ENCODE data around the gene SLC25A52. TPM values are rescaled to one million over a fixed set of nuclear protein-coding genes. Genes with fewer than 3 reads are reported as not detected.
"Not testable (repeated sequence)": the region's sequence is repeated elsewhere in the genome, so short reads cannot be mapped to it uniquely, and the experiment has no call there.

SLC25A52 gene
- total RNA-seq, 1 donor from 2014 or later = not detected

- no peak overlapping the region for H3K4me3 Mint-ChIP-seq
- H3K9me3 Mint-ChIP-seq = peaks cover 5% of the 10 kb centered on the region
- no peak overlapping the region for H3K27ac Mint-ChIP-seq (ENCODE audit: unreplicated experiment)
- TF ChIP-seq, protein P1, sequence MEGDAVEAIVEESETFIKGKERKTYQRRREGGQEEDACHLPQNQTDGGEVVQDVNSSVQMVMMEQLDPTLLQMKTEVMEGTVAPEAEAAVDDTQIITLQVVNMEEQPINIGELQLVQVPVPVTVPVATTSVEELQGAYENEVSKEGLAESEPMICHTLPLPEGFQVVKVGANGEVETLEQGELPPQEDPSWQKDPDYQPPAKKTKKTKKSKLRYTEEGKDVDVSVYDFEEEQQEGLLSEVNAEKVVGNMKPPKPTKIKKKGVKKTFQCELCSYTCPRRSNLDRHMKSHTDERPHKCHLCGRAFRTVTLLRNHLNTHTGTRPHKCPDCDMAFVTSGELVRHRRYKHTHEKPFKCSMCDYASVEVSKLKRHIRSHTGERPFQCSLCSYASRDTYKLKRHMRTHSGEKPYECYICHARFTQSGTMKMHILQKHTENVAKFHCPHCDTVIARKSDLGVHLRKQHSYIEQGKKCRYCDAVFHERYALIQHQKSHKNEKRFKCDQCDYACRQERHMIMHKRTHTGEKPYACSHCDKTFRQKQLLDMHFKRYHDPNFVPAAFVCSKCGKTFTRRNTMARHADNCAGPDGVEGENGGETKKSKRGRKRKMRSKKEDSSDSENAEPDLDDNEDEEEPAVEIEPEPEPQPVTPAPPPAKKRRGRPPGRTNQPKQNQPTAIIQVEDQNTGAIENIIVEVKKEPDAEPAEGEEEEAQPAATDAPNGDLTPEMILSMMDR (conservative IDR thresholded peaks at IDR 0.05) = no peak
- no peaks in the 10 kb centered on the region for H3K4me1 Mint-ChIP-seq
- no peak for DNase-seq (ENCODE audit: low read depth, low spot score)
- H3K27me3 Mint-ChIP-seq (ENCODE audit: low read depth) = no peaks in the 10 kb centered on the region
- H3K36me3 Mint-ChIP-seq (ENCODE audit: low read depth) = no peaks in the 10 kb centered on the region
Measured at GRCh38 chr18:31750273-31750672, 10.4 kb downstream of the SLC25A52 start.

DNA sequence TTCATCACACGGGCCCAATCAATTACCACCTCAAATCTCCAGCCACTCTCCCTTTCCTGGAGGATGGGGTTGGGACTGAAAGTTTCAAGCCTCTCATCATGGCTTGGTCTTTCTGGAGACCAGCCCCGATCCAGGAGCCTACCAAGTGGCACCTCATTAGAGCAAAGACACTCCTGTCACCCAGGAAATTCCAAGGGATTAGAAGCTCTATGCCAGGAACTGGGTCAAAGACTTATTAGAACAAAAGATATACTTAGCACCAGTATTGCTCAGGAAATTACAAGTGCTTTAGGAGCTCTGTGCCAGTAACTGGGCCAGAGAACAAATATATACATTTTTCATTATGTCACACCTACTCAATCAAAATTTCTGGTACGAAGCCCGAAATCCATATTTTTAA is 14.3 kb downstream of the SLC25A52 start:
- H3K27ac Mint-ChIP-seq (ENCODE audit: unreplicated experiment) = no peak overlapping the region
- peaks cover 1% of the 10 kb centered on the region for H3K9me3 Mint-ChIP-seq
- TF ChIP-seq, protein P1 (conservative IDR thresholded peaks at IDR 0.05) = no peak
- no peaks in the 10 kb centered on the region for H3K27me3 Mint-ChIP-seq (ENCODE audit: low read depth)
- no peak for DNase-seq (ENCODE audit: low read depth, low spot score)
- peaks cover 2% of the 10 kb centered on the region for H3K36me3 Mint-ChIP-seq (ENCODE audit: low read depth)
- H3K4me3 Mint-ChIP-seq = no peak overlapping the region
- H3K4me1 Mint-ChIP-seq = no peaks in the 10 kb centered on the region

- no peaks in the 10 kb centered on the region for H3K4me1 Mint-ChIP-seq
- no peak overlapping the region for H3K27ac Mint-ChIP-seq (ENCODE audit: unreplicated experiment)
- no peaks in the 10 kb centered on the region for H3K27me3 Mint-ChIP-seq (ENCODE audit: low read depth)
- TF ChIP-seq, protein P1 (conservative IDR thresholded peaks at IDR 0.05) = no peak
- H3K9me3 Mint-ChIP-seq = peaks cover 4% of the 10 kb centered on the region
- no peak overlapping the region for H3K4me3 Mint-ChIP-seq
- peaks cover 2% of the 10 kb centered on the region for H3K36me3 Mint-ChIP-seq (ENCODE audit: low read depth)
- DNase-seq (ENCODE audit: low read depth, low spot score) = no peak
Measured at GRCh38 chr18:31744321-31745067, 16.2 kb downstream of the SLC25A52 start.

GRCh38 chr18:31743600-31743999 is 17.1 kb downstream of the SLC25A52 start:
- not testable (repeated sequence) for H3K27me3 Mint-ChIP-seq (ENCODE audit: low read depth); H3K27ac Mint-ChIP-seq (ENCODE audit: unreplicated experiment); H3K36me3 Mint-ChIP-seq (ENCODE audit: low read depth); H3K4me1 Mint-ChIP-seq; H3K4me3 Mint-ChIP-seq; H3K9me3 Mint-ChIP-seq; DNase-seq (ENCODE audit: low read depth, low spot score)

DNA sequence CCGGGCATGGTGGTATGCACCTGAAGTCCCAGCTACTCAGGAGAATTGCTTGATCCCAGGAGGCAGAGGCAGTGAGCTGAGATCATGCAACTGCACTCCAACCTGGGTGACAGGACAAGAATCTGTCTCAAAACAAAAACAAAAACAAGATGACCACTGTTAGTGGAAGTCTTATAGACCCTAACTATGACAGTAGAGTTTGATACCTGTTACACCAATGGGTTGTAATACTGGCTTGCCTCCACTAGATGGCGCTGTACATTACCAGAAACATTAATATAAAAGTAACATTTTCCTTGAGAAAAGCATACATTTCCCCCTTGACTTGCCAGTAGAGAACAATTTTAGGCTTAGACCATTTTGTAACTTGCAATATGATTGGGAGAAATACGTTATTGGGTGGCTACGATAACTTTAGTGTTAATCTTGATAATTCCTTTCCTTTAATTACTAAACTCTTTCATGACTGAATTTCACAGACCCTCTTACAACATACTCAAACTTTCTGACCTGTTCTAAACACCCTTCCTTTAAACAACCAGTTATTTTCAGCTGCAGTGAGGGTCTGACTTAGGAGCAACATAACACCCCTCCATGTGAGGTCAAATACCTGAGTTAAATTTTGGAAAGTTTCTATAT is 19.5 kb downstream of the SLC25A52 start:
- TF ChIP-seq, protein P1 (conservative IDR thresholded peaks at IDR 0.05) = peak; percentile 85
- peak; percentile 28 for DNase-seq (ENCODE audit: low read depth, low spot score)
- peaks cover 4% of the 10 kb centered on the region for H3K9me3 Mint-ChIP-seq
- no peaks in the 10 kb centered on the region for H3K4me1 Mint-ChIP-seq
- no peak overlapping the region for H3K4me3 Mint-ChIP-seq
- no peaks in the 10 kb centered on the region for H3K27me3 Mint-ChIP-seq (ENCODE audit: low read depth)
- no peak overlapping the region for H3K27ac Mint-ChIP-seq (ENCODE audit: unreplicated experiment)
- H3K36me3 Mint-ChIP-seq (ENCODE audit: low read depth) = peaks cover 2% of the 10 kb centered on the region

GRCh38 chr18:31740180-31740579 is 20.5 kb downstream of the SLC25A52 start:
- H3K36me3 Mint-ChIP-seq (ENCODE audit: low read depth) = peaks cover 2% of the 10 kb centered on the region
- TF ChIP-seq, protein P1 (conservative IDR thresholded peaks at IDR 0.05) = no peak
- DNase-seq (ENCODE audit: low read depth, low spot score) = no peak
- H3K4me3 Mint-ChIP-seq = no peak overlapping the region
- no peaks in the 10 kb centered on the region for H3K27me3 Mint-ChIP-seq (ENCODE audit: low read depth)
- peaks cover 4% of the 10 kb centered on the region for H3K9me3 Mint-ChIP-seq
- H3K4me1 Mint-ChIP-seq = no peaks in the 10 kb centered on the region
- no peak overlapping the region for H3K27ac Mint-ChIP-seq (ENCODE audit: unreplicated experiment)
